ENCODE results near the gene EEA1. TPM values are rescaled to one million over a fixed set of nuclear protein-coding genes. Genes with fewer than 3 reads are reported as not detected.

EEA1 gene
- total RNA-seq, 1 experiment from 2014 or later: 14.9 TPM

DNA sequence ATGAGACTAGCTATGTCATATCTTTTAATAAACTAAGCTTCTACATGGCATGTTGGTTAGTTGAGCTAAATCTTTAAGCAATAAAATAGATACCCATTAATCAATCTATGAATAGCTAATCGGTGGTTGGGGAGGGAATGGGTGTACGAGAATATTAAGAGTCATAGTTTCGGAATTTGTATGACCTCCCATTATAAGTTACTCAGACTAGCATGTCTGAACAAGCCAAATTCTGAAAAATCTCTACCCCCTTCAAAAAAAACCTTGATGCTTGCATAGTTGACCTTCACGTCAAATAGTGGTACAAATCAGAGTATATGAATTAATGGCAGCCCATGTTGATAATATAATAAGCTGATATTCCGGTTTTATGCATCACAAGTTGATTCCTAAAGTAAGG, 166.3 kb downstream of the EEA1 start:
- H2AK5ac ChIP-seq (ENCODE audit: insufficient read length, low read length): no peak overlapping the region
- H2BK20ac ChIP-seq (ENCODE audit: low read depth, low read length, poor library complexity, severe bottlenecking): no peak overlapping the region
- H3K4me3 Mint-ChIP-seq: no peak overlapping the region
- H3K27ac ChIP-seq (ENCODE audit: insufficient read length, low read depth, low read length): no peak overlapping the region
- H4K91ac ChIP-seq (ENCODE audit: insufficient read length, low read depth, low read length): no peak overlapping the region
- H4K20me1 ChIP-seq (ENCODE audit: control insufficient read depth, insufficient read depth, insufficient read length): no peaks in the 10 kb centered on the region
- H2BK5ac ChIP-seq (ENCODE audit: insufficient read length, low read length): no peak overlapping the region
- H3K14ac ChIP-seq (ENCODE audit: insufficient read depth, low read length): no peak overlapping the region
- H3K23me2 ChIP-seq (ENCODE audit: insufficient read length, low read depth, low read length, poor library complexity, severe bottlenecking): no peaks in the 10 kb centered on the region
- H3K23ac ChIP-seq (ENCODE audit: insufficient read length, low read depth, low read length): no peak overlapping the region
- H3T11ph ChIP-seq (ENCODE audit: low read length): no peak overlapping the region
- no peak for TF ChIP-seq CTCF (conservative IDR thresholded peaks at IDR 0.05)
- no peak overlapping the region for H2BK12ac ChIP-seq (ENCODE audit: insufficient read length, low read depth, low read length)
- no peaks in the 10 kb centered on the region for H3K27me3 Mint-ChIP-seq (ENCODE audit: low read depth)
- H2BK120ac ChIP-seq (ENCODE audit: low read depth, low read length, poor library complexity, severe bottlenecking): no peak overlapping the region
- H3K9me3 Mint-ChIP-seq: no peaks in the 10 kb centered on the region
- no peak overlapping the region for H2BK15ac ChIP-seq (ENCODE audit: low read depth, low read length)
- no peaks in the 10 kb centered on the region for H3K9me3 ChIP-seq (ENCODE audit: control insufficient read depth, low read depth, low read length)
- no peak overlapping the region for H3K4me2 ChIP-seq (ENCODE audit: insufficient read depth, insufficient read length, low read length)
- peaks cover 13 to 18% of the 10 kb centered on the region in 2 experiments for H3K4me1 Mint-ChIP-seq
- H3K79me1 ChIP-seq (ENCODE audit: insufficient read depth, low read depth, low read length, poor library complexity, severe bottlenecking): no peaks in the 10 kb centered on the region
- no peaks in the 10 kb centered on the region for H3K4me1 ChIP-seq (ENCODE audit: insufficient read depth, low read length)
- no peak overlapping the region for H3K56ac ChIP-seq (ENCODE audit: insufficient read length, low read depth, low read length)
- H4K8ac ChIP-seq (replicated peaks; ENCODE audit: insufficient read length, low read depth, low read length): no peak overlapping the region
- no peak overlapping the region for H3K4ac ChIP-seq (ENCODE audit: low read depth, low read length)
- H3K9ac ChIP-seq (ENCODE audit: extremely low read depth, insufficient read length, low read length): no peak overlapping the region
- no peak overlapping the region for H3K18ac ChIP-seq (ENCODE audit: insufficient read length, low read depth, low read length)
- H4K5ac ChIP-seq (ENCODE audit: insufficient read length, low read depth, low read length): no peak overlapping the region
- H3K36me3 Mint-ChIP-seq (ENCODE audit: insufficient read depth in 1 of 3, low read depth in 3 of 3): no peaks in the 10 kb centered on the region
- WGBS (ENCODE audit: extremely low coverage, insufficient read length, low lambda C conversion rate): no CpG with 5 or more reads among the region's 5 CpGs
- no peaks in the 10 kb centered on the region for H3K27me3 ChIP-seq (ENCODE audit: insufficient read depth, low read length)
- H3K27ac Mint-ChIP-seq: no peak overlapping the region
- DNase-seq: no peak
- no peaks in the 10 kb centered on the region for H3K79me2 ChIP-seq (ENCODE audit: insufficient read depth, low read length)
- H2AFZ ChIP-seq (ENCODE audit: low read length): no peak overlapping the region

Data from H9 (cell line).